GM23338 (cell line): ENCODE data around the gene ZNF804B. TPM values are rescaled to one million over a fixed set of nuclear protein-coding genes. Genes with fewer than 3 reads are reported as not detected.

Experiments
- ATAC-seq: fragments of 200-7000 bp; cut with Tn5 transposase; 3 replicates; pipeline ENCODE4 v1.9.1; 2020
- DNase-seq: peaks from one replicate; pipeline ENCODE4 v3.0.0-alpha.2; 2015; ENCODE audit warnings: low spot score
- H2AFZ ChIP-seq: fragments of 200-600 bp; sonication (generic); 2 replicates; pipeline ENCODE4 v1.8.0; 2016; ENCODE audit warnings: antibody characterized with exemption, mild to moderate bottlenecking, moderate library complexity
- H3F3A ChIP-seq: fragments of 200-600 bp; sonication (generic); replicated peaks from 2 replicates; pipeline ENCODE4 v1.8.0; 2017; ENCODE audit warnings: antibody characterized with exemption, mixed run types, low read depth
- H3K27ac ChIP-seq: fragments of 200-600 bp; sonication (generic); 2 replicates; pipeline ENCODE4 v1.6.1; 2016; ENCODE audit warnings: low read depth
- H3K27me3 ChIP-seq: fragments of 200-600 bp; sonication (generic); 2 replicates; pipeline ENCODE4 v1.8.0; 2016; ENCODE audit warnings: mild to moderate bottlenecking, mixed run types, moderate library complexity; ENCODE audit not compliant: insufficient read depth
- H3K36me3 ChIP-seq: fragments of 200-600 bp; sonication (generic); 2 replicates; pipeline ENCODE4 v1.8.0; 2016; ENCODE audit warnings: mild to moderate bottlenecking; ENCODE audit not compliant: insufficient read depth
- H3K4me1 ChIP-seq: fragments of 200-600 bp; sonication (generic); 2 replicates; pipeline ENCODE4 v1.8.0; 2016; ENCODE audit warnings: mild to moderate bottlenecking, moderate library complexity; ENCODE audit not compliant: insufficient read depth
- H3K4me2 ChIP-seq: fragments of 200-600 bp; sonication (generic); 2 replicates; pipeline ENCODE4 v1.7.1; 2017; ENCODE audit warnings: mixed run types
- H3K4me3 ChIP-seq: fragments of 200-600 bp; sonication (generic); 2 replicates; pipeline ENCODE4 v1.6.1; 2016; ENCODE audit warnings: mixed run types
- H3K79me2 ChIP-seq: fragments of 200-600 bp; sonication (generic); replicated peaks from 2 replicates; pipeline ENCODE4 v1.8.0; 2017; ENCODE audit warnings: mild to moderate bottlenecking; ENCODE audit not compliant: insufficient read depth
- H3K9me2 ChIP-seq: fragments of 200-600 bp; sonication (generic); 2 replicates; pipeline ENCODE4 v1.8.0; 2017; ENCODE audit not compliant: insufficient read depth
- H4K20me1 ChIP-seq: fragments of 200-600 bp; sonication (generic); replicated peaks from 2 replicates; pipeline ENCODE4 v1.8.0; 2017; ENCODE audit warnings: mild to moderate bottlenecking; ENCODE audit not compliant: insufficient read depth
- H3K27ac Mint-ChIP-seq: 2 replicates; pipeline ENCODE4 v1.8.0; 2020; ENCODE audit warnings: inconsistent platforms, mild to moderate bottlenecking, moderate library complexity, mixed read lengths
- H3K27me3 Mint-ChIP-seq: 3 replicates; pipeline ENCODE4 v1.8.0; 2022; ENCODE audit warnings: low read depth, mild to moderate bottlenecking, moderate library complexity, mixed read lengths, inconsistent platforms; ENCODE audit not compliant: insufficient read depth, poor library complexity
- H3K36me3 Mint-ChIP-seq: 3 replicates; pipeline ENCODE4 v1.8.0; 2021; ENCODE audit warnings: low read depth, mild to moderate bottlenecking, inconsistent platforms, moderate library complexity, mixed read lengths
- H3K4me1 Mint-ChIP-seq: 3 replicates; pipeline ENCODE4 v1.8.0; 2020; ENCODE audit warnings: mild to moderate bottlenecking, inconsistent platforms, mixed read lengths
- H3K4me3 Mint-ChIP-seq: 3 replicates; pipeline ENCODE4 v1.8.0; 2021; ENCODE audit warnings: moderate library complexity, mild to moderate bottlenecking, inconsistent platforms, mixed read lengths
- H3K9me3 Mint-ChIP-seq: 3 replicates; pipeline ENCODE4 v1.8.0; 2020; ENCODE audit warnings: moderate library complexity, mild to moderate bottlenecking, inconsistent platforms, mixed read lengths
- CREB1 ChIP-seq: fragments of 250-450 bp; sonication (Bioruptor Pico); IDR thresholded peaks from 2 replicates; pipeline ENCODE4 v1.5.0; 2020; ENCODE audit warnings: low read depth, mild to moderate bottlenecking, moderate library complexity
- JUNB ChIP-seq: IDR thresholded peaks from one replicate; pipeline ENCODE4 v1.6.1; 2016; ENCODE audit warnings: antibody characterized with exemption; ENCODE audit not compliant: unreplicated experiment
- POLR2AphosphoS5 ChIP-seq: IDR thresholded peaks from 2 replicates; pipeline ENCODE4 v1.6.1; 2016; ENCODE audit warnings: antibody characterized with exemption, low read depth
- REST ChIP-seq: IDR thresholded peaks from one replicate; pipeline ENCODE4 v1.6.1; 2018; ENCODE audit warnings: antibody characterized with exemption; ENCODE audit not compliant: unreplicated experiment
- STAT1 ChIP-seq: IDR thresholded peaks from one replicate; pipeline ENCODE4 v1.6.1; 2016; ENCODE audit warnings: antibody characterized with exemption; ENCODE audit not compliant: unreplicated experiment
- ZNF114 ChIP-seq: fragments of 250-450 bp; sonication (Bioruptor Pico); IDR thresholded peaks from 2 replicates; pipeline ENCODE4 v1.5.0; 2020; ENCODE audit warnings: mild to moderate bottlenecking, moderate library complexity
- ZNF331 ChIP-seq: fragments of 250-450 bp; sonication (Bioruptor Pico); IDR thresholded peaks from 2 replicates; pipeline ENCODE4 v1.5.0; 2020; ENCODE audit warnings: low read depth, mild to moderate bottlenecking, moderate library complexity
- polyA plus RNA-seq: library from polyadenylated mRNA; unstranded; fragments of >200 nt; fragmentation: Nextera tagmentation; extraction: Ambion mirVana; gene quantifications from 2 replicates; pipeline ENCODE4 v1.2.1, GENCODE V29; 2016
- total RNA-seq: library from RNA; depleted of rRNA; stranded (reverse); fragments of >200 nt; shearing (Covaris generic); gene quantifications from 2 replicates; pipeline ENCODE4 v1.2.3, GENCODE V29; 2014
- TF ChIP-seq, protein P1 (sequence below): IDR thresholded peaks from 2 replicates; pipeline ENCODE4 v1.6.1; 2016; ENCODE audit warnings: antibody characterized with exemption
- TF ChIP-seq, protein P2 (sequence below): fragments of 250-450 bp; sonication (Bioruptor Pico); IDR thresholded peaks from 2 replicates; pipeline ENCODE4 v1.5.0; 2020; ENCODE audit warnings: mild to moderate bottlenecking, moderate library complexity

The ZNF804B gene
- total and polyA plus RNA-seq, 2 experiments from 2014 or later: not detected

GRCh38 chr7:89170628-89171027 is 411.1 kb downstream of the ZNF804B start (continued):
- TF ChIP-seq ZNF331 (CRISPR knock-in tag): no peak
- TF ChIP-seq JUNB: no peak
- TF ChIP-seq REST: no peak
- TF ChIP-seq, protein P1, sequence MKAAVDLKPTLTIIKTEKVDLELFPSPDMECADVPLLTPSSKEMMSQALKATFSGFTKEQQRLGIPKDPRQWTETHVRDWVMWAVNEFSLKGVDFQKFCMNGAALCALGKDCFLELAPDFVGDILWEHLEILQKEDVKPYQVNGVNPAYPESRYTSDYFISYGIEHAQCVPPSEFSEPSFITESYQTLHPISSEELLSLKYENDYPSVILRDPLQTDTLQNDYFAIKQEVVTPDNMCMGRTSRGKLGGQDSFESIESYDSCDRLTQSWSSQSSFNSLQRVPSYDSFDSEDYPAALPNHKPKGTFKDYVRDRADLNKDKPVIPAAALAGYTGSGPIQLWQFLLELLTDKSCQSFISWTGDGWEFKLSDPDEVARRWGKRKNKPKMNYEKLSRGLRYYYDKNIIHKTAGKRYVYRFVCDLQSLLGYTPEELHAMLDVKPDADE: no peak
- no peak for TF ChIP-seq ZNF114 (CRISPR knock-in tag)

DNA sequence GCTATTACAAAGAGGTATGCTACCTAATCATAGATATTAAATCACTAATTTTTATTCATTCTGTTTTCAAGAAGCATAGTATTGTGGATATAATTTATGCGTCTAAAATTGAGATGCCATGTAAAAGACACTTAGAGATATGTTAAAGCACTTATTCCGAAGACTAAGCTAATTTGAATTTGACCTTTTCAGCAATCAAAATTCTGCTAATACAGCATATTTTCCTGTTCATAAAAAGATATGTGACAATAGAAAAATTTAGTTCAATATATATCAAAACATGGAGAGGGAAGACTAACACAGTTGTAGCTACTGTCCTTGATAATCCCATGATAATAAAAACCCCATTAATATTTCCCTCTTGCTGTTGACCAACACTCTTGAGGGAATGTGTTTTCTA is 422.6 kb downstream of the ZNF804B start:
- Histone ChIP-seq H3K79me2 (no peaks in the 10 kb centered on the region), H3K4me1 (peaks cover 12% of the 10 kb centered on the region), H3K27ac (no peak overlapping the region), H3K4me3 (no peak overlapping the region), H3F3A (no peaks in the 10 kb centered on the region), H3K36me3 (no peaks in the 10 kb centered on the region), H3K4me2 (no peak overlapping the region), H4K20me1 (no peaks in the 10 kb centered on the region), H2AFZ (no peak overlapping the region), H3K27me3 (no peaks in the 10 kb centered on the region), H3K9me2 (peaks cover 8% of the 10 kb centered on the region; the same call in 1 of the 2 replicates)
- ATAC-seq (no peak), DNase-seq (no peak)
- Mint-ChIP-seq H3K9me3 (peaks cover 3% of the 10 kb centered on the region; the same call in 2 of the 3 replicates), H3K4me1 (peaks cover 21% of the 10 kb centered on the region), H3K27ac (no peak overlapping the region), H3K4me3 (no peak overlapping the region), H3K36me3 (peaks cover 6% of the 10 kb centered on the region), H3K27me3 (no peaks in the 10 kb centered on the region)
- no peak for TF ChIP-seq STAT1
- TF ChIP-seq CREB1 (CRISPR knock-in tag): no peak
- TF ChIP-seq ZNF331 (CRISPR knock-in tag): no peak
- no peak for TF ChIP-seq POLR2AphosphoS5
- no peak for TF ChIP-seq REST
- TF ChIP-seq ZNF114 (CRISPR knock-in tag): no peak
- TF ChIP-seq, protein P2, sequence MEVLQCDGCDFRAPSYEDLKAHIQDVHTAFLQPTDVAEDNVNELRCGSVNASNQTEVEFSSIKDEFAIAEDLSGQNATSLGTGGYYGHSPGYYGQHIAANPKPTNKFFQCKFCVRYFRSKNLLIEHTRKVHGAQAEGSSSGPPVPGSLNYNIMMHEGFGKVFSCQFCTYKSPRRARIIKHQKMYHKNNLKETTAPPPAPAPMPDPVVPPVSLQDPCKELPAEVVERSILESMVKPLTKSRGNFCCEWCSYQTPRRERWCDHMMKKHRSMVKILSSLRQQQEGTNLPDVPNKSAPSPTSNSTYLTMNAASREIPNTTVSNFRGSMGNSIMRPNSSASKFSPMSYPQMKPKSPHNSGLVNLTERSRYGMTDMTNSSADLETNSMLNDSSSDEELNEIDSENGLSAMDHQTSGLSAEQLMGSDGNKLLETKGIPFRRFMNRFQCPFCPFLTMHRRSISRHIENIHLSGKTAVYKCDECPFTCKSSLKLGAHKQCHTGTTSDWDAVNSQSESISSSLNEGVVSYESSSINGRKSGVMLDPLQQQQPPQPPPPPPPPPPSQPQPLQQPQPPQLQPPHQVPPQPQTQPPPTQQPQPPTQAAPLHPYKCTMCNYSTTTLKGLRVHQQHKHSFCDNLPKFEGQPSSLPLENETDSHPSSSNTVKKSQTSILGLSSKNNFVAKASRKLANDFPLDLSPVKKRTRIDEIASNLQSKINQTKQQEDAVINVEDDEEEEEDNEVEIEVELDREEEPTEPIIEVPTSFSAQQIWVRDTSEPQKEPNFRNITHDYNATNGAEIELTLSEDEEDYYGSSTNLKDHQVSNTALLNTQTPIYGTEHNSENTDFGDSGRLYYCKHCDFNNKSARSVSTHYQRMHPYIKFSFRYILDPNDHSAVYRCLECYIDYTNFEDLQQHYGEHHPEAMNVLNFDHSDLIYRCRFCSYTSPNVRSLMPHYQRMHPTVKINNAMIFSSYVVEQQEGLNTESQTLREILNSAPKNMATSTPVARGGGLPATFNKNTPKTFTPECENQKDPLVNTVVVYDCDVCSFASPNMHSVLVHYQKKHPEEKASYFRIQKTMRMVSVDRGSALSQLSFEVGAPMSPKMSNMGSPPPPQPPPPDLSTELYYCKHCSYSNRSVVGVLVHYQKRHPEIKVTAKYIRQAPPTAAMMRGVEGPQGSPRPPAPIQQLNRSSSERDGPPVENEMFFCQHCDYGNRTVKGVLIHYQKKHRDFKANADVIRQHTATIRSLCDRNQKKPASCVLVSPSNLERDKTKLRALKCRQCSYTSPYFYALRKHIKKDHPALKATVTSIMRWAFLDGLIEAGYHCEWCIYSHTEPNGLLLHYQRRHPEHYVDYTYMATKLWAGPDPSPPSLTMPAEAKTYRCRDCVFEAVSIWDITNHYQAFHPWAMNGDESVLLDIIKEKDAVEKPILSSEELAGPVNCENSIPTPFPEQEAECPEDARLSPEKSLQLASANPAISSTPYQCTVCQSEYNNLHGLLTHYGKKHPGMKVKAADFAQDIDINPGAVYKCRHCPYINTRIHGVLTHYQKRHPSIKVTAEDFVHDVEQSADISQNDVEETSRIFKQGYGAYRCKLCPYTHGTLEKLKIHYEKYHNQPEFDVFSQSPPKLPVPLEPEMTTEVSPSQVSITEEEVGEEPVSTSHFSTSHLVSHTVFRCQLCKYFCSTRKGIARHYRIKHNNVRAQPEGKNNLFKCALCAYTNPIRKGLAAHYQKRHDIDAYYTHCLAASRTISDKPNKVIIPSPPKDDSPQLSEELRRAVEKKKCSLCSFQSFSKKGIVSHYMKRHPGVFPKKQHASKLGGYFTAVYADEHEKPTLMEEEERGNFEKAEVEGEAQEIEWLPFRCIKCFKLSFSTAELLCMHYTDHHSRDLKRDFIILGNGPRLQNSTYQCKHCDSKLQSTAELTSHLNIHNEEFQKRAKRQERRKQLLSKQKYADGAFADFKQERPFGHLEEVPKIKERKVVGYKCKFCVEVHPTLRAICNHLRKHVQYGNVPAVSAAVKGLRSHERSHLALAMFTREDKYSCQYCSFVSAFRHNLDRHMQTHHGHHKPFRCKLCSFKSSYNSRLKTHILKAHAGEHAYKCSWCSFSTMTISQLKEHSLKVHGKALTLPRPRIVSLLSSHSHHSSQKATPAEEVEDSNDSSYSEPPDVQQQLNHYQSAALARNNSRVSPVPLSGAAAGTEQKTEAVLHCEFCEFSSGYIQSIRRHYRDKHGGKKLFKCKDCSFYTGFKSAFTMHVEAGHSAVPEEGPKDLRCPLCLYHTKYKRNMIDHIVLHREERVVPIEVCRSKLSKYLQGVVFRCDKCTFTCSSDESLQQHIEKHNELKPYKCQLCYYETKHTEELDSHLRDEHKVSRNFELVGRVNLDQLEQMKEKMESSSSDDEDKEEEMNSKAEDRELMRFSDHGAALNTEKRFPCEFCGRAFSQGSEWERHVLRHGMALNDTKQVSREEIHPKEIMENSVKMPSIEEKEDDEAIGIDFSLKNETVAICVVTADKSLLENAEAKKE (CRISPR knock-in tag): no peak
- TF ChIP-seq, protein P1: no peak
- no peak for TF ChIP-seq JUNB
